ENCODE measurements around the gene CCL23.

DNA sequence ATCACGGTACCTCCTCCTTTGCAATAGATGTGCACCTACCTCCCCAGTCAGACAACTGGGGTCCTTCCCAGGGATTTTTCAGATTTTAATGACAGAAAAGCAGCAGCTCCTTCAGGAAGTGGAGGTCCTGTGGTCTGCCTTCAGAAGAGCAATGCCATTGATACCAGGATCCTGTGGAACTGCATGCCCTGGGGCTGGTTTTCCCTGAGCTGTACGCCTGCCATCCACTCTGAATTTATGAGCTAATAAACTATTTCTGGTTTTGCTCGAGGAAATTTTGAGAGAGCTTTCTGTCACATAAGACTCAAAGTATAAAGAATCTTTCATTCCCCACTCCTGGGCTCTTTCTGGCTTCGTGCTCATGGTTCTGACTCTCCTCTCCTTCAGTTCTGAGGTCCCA is 10.0 kb upstream of the CCL23 start:
- TF ChIP-seq, protein P1, sequence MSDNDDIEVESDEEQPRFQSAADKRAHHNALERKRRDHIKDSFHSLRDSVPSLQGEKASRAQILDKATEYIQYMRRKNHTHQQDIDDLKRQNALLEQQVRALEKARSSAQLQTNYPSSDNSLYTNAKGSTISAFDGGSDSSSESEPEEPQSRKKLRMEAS (IDR thresholded peaks at IDR 0.05) = no peak
- TF ChIP-seq, protein P2, sequence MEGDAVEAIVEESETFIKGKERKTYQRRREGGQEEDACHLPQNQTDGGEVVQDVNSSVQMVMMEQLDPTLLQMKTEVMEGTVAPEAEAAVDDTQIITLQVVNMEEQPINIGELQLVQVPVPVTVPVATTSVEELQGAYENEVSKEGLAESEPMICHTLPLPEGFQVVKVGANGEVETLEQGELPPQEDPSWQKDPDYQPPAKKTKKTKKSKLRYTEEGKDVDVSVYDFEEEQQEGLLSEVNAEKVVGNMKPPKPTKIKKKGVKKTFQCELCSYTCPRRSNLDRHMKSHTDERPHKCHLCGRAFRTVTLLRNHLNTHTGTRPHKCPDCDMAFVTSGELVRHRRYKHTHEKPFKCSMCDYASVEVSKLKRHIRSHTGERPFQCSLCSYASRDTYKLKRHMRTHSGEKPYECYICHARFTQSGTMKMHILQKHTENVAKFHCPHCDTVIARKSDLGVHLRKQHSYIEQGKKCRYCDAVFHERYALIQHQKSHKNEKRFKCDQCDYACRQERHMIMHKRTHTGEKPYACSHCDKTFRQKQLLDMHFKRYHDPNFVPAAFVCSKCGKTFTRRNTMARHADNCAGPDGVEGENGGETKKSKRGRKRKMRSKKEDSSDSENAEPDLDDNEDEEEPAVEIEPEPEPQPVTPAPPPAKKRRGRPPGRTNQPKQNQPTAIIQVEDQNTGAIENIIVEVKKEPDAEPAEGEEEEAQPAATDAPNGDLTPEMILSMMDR (IDR thresholded peaks at IDR 0.05; ENCODE audit: low read depth, low read length, missing input control) = no peak
- TF ChIP-seq HNF4G (IDR thresholded peaks at IDR 0.05) (no peak), HNF4A (conservative IDR thresholded peaks at IDR 0.05) (no peak)
